AG10803 (cell line): ENCODE data around the gene THOP1.

ENCODE experiments used
- DNase-seq: peaks from one replicate; pipeline ENCODE4 v3.0.0; 2010; ENCODE audit warnings: low read depth
- H3K4me3 ChIP-seq: 2 replicates; pipeline ENCODE4 v1.5.1; 2011; ENCODE audit warnings: mild to moderate bottlenecking, low read length, control low read depth
- CTCF ChIP-seq: conservative IDR thresholded peaks from 2 replicates; pipeline ENCODE4 v1.5.1; 2011; ENCODE audit warnings: mild to moderate bottlenecking, low read length, control low read depth, inconsistent platforms

THOP1 gene

GRCh38 chr19:2841855-2842574, 56.7 kb downstream of the THOP1 start:
- peak overlapping the region; percentile 80 for H3K4me3 ChIP-seq
- TF ChIP-seq CTCF: no peak
- DNase-seq: no peak

GRCh38 chr19:2845107-2845506, 59.8 kb downstream of the THOP1 start:
- DNase-seq: no peak
- no peak overlapping the region for H3K4me3 ChIP-seq
- no peak for TF ChIP-seq CTCF

- peak; percentile 18 for DNase-seq
- H3K4me3 ChIP-seq: no peak overlapping the region
- no peak for TF ChIP-seq CTCF
These were observed 61.0 kb downstream of the THOP1 start for GRCh38 chr19:2846180-2846894.

GRCh38 chr19:2847507-2847906, 62.2 kb downstream of the THOP1 start:
- no peak for DNase-seq
- no peak overlapping the region for H3K4me3 ChIP-seq
- TF ChIP-seq CTCF: no peak

GRCh38 chr19:2848616-2849015, 63.3 kb downstream of the THOP1 start:
- no peak for TF ChIP-seq CTCF
- no peak overlapping the region for H3K4me3 ChIP-seq
- DNase-seq: peak; percentile 90

- H3K4me3 ChIP-seq: no peak overlapping the region
- no peak for TF ChIP-seq CTCF
- no peak for DNase-seq
These were observed 65.1 kb downstream of the THOP1 start for GRCh38 chr19:2850256-2850925.

GRCh38 chr19:2852598-2852997, 67.3 kb downstream of the THOP1 start:
- H3K4me3 ChIP-seq: no peak overlapping the region
- DNase-seq: no peak
- no peak for TF ChIP-seq CTCF
